Measurements from ENCODE around the gene RBMS1. TPM values are rescaled to one million over a fixed set of nuclear protein-coding genes. Genes with fewer than 3 reads are reported as not detected.

The RBMS1 gene
- total and polyA plus RNA-seq, 12 donors, result 22.6 to 77.7 (median 59.0) TPM

GRCh38 chr2:160298960-160299359, 194.6 kb downstream of the RBMS1 start:
- peak overlapping the region in 3 of 10 donors; percentile 12 to 45 (median 29) for H3K27ac ChIP-seq
- DNase-seq (no peak), ATAC-seq (no peak)
- no peak for TF ChIP-seq CTCF (IDR thresholded peaks at IDR 0.05)
- H3K36me3 ChIP-seq, result peaks cover 0 to 92% (median 14%) of the 10 kb centered on the region in 9 donors
- H3K4me1 ChIP-seq, result peaks cover 1 to 72% (median 60%) of the 10 kb centered on the region in 9 donors
- no peaks in the 10 kb centered on the region for H3K27me3 ChIP-seq
- H3K9me3 ChIP-seq, result no peaks in the 10 kb centered on the region
- WGBS, 2 donors, result 90 to 98% methylated on average over 1 of the region's 1 CpG
- no peak overlapping the region for H3K4me3 ChIP-seq
- intact Hi-C loops (cut with DNase I), result loop anchor here in 1 of 10 donors (10.0 kb wide), 1 partner anchor 676 kb away; no protein-coding TSS in a partner anchor

GRCh38 chr2:160295519-160296207, 197.9 kb downstream of the RBMS1 start:
- no peak overlapping the region for H3K4me3 ChIP-seq
- H3K27me3 ChIP-seq, result no peaks in the 10 kb centered on the region
- no peak for DNase-seq
- no peaks in the 10 kb centered on the region for H3K9me3 ChIP-seq
- intact Hi-C loops (cut with DNase I), result loop anchor here in 1 of 10 donors (10.0 kb wide), 1 partner anchor 679 kb away; no protein-coding TSS in a partner anchor
- ATAC-seq, result no peak
- peak overlapping the region in 2 of 10 donors; percentile 1 to 66 for H3K27ac ChIP-seq
- no peak for TF ChIP-seq CTCF (IDR thresholded peaks at IDR 0.05)
- peaks cover 0 to 93% (median 14%) of the 10 kb centered on the region in 9 donors for H3K36me3 ChIP-seq
- WGBS, 2 donors, result 70 to 73% methylated on average over 7 of the region's 7 CpGs
- peaks cover 2 to 84% (median 72%) of the 10 kb centered on the region in 9 donors for H3K4me1 ChIP-seq

GRCh38 chr2:160294889-160295288, 198.7 kb downstream of the RBMS1 start:
- Histone ChIP-seq H3K27me3 (no peaks in the 10 kb centered on the region), H3K4me1 (peaks cover 3 to 86% (median 74%) of the 10 kb centered on the region in 9 donors), H3K27ac (peak overlapping the region in 3 of 10 donors; percentile 49 to 73 (median 66)), H3K4me3 (no peak overlapping the region), H3K9me3 (no peaks in the 10 kb centered on the region), H3K36me3 (peaks cover 0 to 89% (median 14%) of the 10 kb centered on the region in 9 donors)
- TF ChIP-seq CTCF (IDR thresholded peaks at IDR 0.05), result no peak
- intact Hi-C loops (cut with DNase I), result loop anchor here in 1 of 10 donors (10.0 kb wide), 1 partner anchor 680 kb away; no protein-coding TSS in a partner anchor
- no peak for DNase-seq
- no peak for ATAC-seq

- H3K4me3 ChIP-seq, result no peak overlapping the region
- peak overlapping the region in 8 of 10 donors; percentile 16 to 73 (median 54) for H3K27ac ChIP-seq
- no peaks in the 10 kb centered on the region for H3K9me3 ChIP-seq
- intact Hi-C loops (cut with DNase I), result loop anchor here in 1 of 10 donors (10.0 kb wide), 1 partner anchor 680 kb away; no protein-coding TSS in a partner anchor
- H3K27me3 ChIP-seq, result no peaks in the 10 kb centered on the region
- peaks cover 0 to 84% (median 9%) of the 10 kb centered on the region in 9 donors for H3K36me3 ChIP-seq
- DNase-seq (peak in 1 of 2 donors; percentile 66), ATAC-seq (peak; percentile 61 to 92 (median 73))
- peaks cover 3 to 86% (median 74%) of the 10 kb centered on the region in 9 donors for H3K4me1 ChIP-seq
- TF ChIP-seq CTCF (IDR thresholded peaks at IDR 0.05), result no peak
- 20 to 21% methylated on average over 5 of the region's 5 CpGs for WGBS, 2 donors
These were observed 199.2 kb downstream of the RBMS1 start for GRCh38 chr2:160294339-160294803.
